K562 (cell line): ENCODE measurements around the gene NDUFAF2. TPM values are rescaled to one million over a fixed set of nuclear protein-coding genes. Genes with fewer than 3 reads are reported as not detected.

Source experiments
- CHD4 ChIP-seq: fragments of 200-600 bp; sonication (generic); IDR thresholded peaks from 3 replicates; pipeline ENCODE4 v1.6.1; 2012; ENCODE audit warnings: low read depth, mild to moderate bottlenecking, mixed read lengths, low read length, inconsistent platforms; ENCODE audit not compliant: insufficient read depth, insufficient replicate concordance, poor library complexity, severe bottlenecking
- CREB5 ChIP-seq: fragments of 250-450 bp; sonication (Bioruptor Pico); IDR thresholded peaks from 2 replicates; pipeline ENCODE4 v1.5.0; 2020; ENCODE audit warnings: mild to moderate bottlenecking
- CTBP1 ChIP-seq: fragments of 450-650 bp; IDR thresholded peaks from 2 replicates; pipeline ENCODE4 v1.6.1; 2016; ENCODE audit warnings: borderline replicate concordance
- ELF2 ChIP-seq: fragments of 250-450 bp; sonication (Bioruptor Pico); IDR thresholded peaks from 2 replicates; pipeline ENCODE4 v1.5.0; 2021; ENCODE audit warnings: mild to moderate bottlenecking
- GTF2F1 ChIP-seq: IDR thresholded peaks from 2 replicates; pipeline ENCODE4 v1.6.1; 2011; ENCODE audit warnings: low read depth, low read length, improper control_type of control experiment
- HBP1 ChIP-seq: fragments of 450-650 bp; formaldehyde crosslinking; IDR thresholded peaks from 2 replicates; pipeline ENCODE4 v1.4.0; 2022; ENCODE audit warnings: missing genetic modification characterization
- IFI16 ChIP-seq: fragments of 250-450 bp; sonication (Bioruptor Pico); IDR thresholded peaks from 2 replicates; pipeline ENCODE4 v2.1.2; 2022; ENCODE audit warnings: mild to moderate bottlenecking, inconsistent platforms
- JUNB ChIP-seq: fragments of 450-650 bp; formaldehyde crosslinking; conservative IDR thresholded peaks from 2 replicates; pipeline ENCODE4 v1.4.0; 2020; ENCODE audit warnings: mild to moderate bottlenecking
- MCM2 ChIP-seq: fragments of 450-650 bp; IDR thresholded peaks from 2 replicates; pipeline ENCODE4 v1.6.1; 2017; ENCODE audit warnings: low read depth, mild to moderate bottlenecking
- NR2C2 ChIP-seq, 2 experiments: fragments of 200-800 bp in 1 of 2; sonication (Bioruptor generic) in 1 of 2; sonication (generic) in 1 of 2; formaldehyde crosslinking in 1 of 2; IDR thresholded peaks; 2 replicates each; pipeline versions ENCODE4 v1.6.1 to v1.8.0; 2016 to 2022; ENCODE audit warnings: mild to moderate bottlenecking in 1 of 2, missing compliant biosample characterization in 1 of 2, missing genetic modification characterization in 1 of 2, missing genetic modification reagents in 1 of 2
- PBX2 ChIP-seq, 2 experiments: IDR thresholded peaks in 1 of 2; conservative IDR thresholded peaks in 1 of 2; 2 replicates each; pipeline ENCODE4 v1.6.1; 2016; ENCODE audit warnings: low read depth in 2 of 2, mild to moderate bottlenecking in 1 of 2, missing compliant biosample characterization in 1 of 2, missing genetic modification characterization in 1 of 2, moderate library complexity in 1 of 2
- PHB2 ChIP-seq: fragments of 450-650 bp; IDR thresholded peaks from 2 replicates; pipeline ENCODE4 v1.6.1; 2017; ENCODE audit warnings: low read depth
- SAFB2 ChIP-seq: fragments of 200-400 bp; formaldehyde crosslinking; IDR thresholded peaks from 2 replicates; pipeline ENCODE4 v1.6.1; 2018; ENCODE audit warnings: borderline replicate concordance, low read length, low read depth, moderate library complexity; ENCODE audit not compliant: severe bottlenecking
- SFPQ ChIP-seq: fragments of 200-400 bp; formaldehyde crosslinking; IDR thresholded peaks from 2 replicates; pipeline ENCODE4 v1.6.1; 2017; ENCODE audit warnings: mild to moderate bottlenecking, low read depth, low read length, moderate library complexity
- SUPT5H ChIP-seq: fragments of 450-650 bp; IDR thresholded peaks from 2 replicates; pipeline ENCODE4 v1.6.1; 2016
- TCF3 ChIP-seq: sonication (generic); formaldehyde crosslinking; IDR thresholded peaks from 2 replicates; pipeline ENCODE4 v1.4.0; 2020; ENCODE audit warnings: mild to moderate bottlenecking, missing genetic modification reagents
- TEAD4 ChIP-seq, 2 experiments: sonication (generic) in 1 of 2; formaldehyde crosslinking in 1 of 2; IDR thresholded peaks; 2 replicates each; pipeline versions ENCODE4 v1.6.1 to v1.8.0; 2012 to 2022; ENCODE audit warnings: borderline replicate concordance in 1 of 2, inconsistent platforms in 1 of 2, low read length in 1 of 2, mild to moderate bottlenecking in 1 of 2, missing genetic modification reagents in 1 of 2
- ZKSCAN1 ChIP-seq: fragments of 150-350 bp; IDR thresholded peaks from 2 replicates; pipeline ENCODE4 v1.6.1; 2016; ENCODE audit warnings: low read depth, low read length
- ZNF133 ChIP-seq: fragments of 250-450 bp; sonication (Bioruptor Pico); IDR thresholded peaks from 2 replicates; pipeline ENCODE4 v1.4.0; 2020; ENCODE audit warnings: mild to moderate bottlenecking
- ZNF586 ChIP-seq: fragments of 450-650 bp; formaldehyde crosslinking; conservative IDR thresholded peaks from 2 replicates; pipeline ENCODE4 v1.4.0; 2020; ENCODE audit warnings: mild to moderate bottlenecking, moderate library complexity
- ZNF696 ChIP-seq: fragments of 250-450 bp; sonication (Bioruptor Pico); conservative IDR thresholded peaks from 2 replicates; pipeline ENCODE4 v1.4.0; 2020; ENCODE audit warnings: mild to moderate bottlenecking, moderate library complexity
- polyA plus RNA-seq, 8 experiments: library from polyadenylated mRNA; depleted of rRNA in 4 of 8; stranded (reverse) in 5 of 8; unstranded in 3 of 8; fragments of >200 nt; fragmentation: Nextera tagmentation in 2 of 8; fragmentation: Illumina TruSeq in 1 of 8; extraction: Ambion mirVana in 2 of 8; extraction: Trizol in 1 of 8; gene quantifications; 2 replicates each; pipeline versions ENCODE4 v1.2.1 to v1.2.3, GENCODE V29; 2011 to 2014; ENCODE audit warnings: inconsistent platforms in 1 of 8, missing spikeins in 1 of 8
- total RNA-seq, 7 experiments: library from RNA; depleted of rRNA in 6 of 7; stranded (reverse); fragments of >200 nt in 6 of 7; fragmentation: Illumina TruSeq in 2 of 7; extraction: Trizol in 2 of 7; gene quantifications; 2 replicates each; pipeline versions ENCODE4 v1.2.1 to v1.2.3, GENCODE V29; 2011 to 2021; ENCODE audit warnings: low replicate concordance in 1 of 7

The NDUFAF2 gene
- total and polyA plus RNA-seq, 9 of the 15 experiments (the other 6 are each of a cell fraction or from before 2014, with no cell fraction given) = 56.0 to 155 (median 95.9) TPM

GRCh38 chr5:60978968-60979367, 34.0 kb downstream of the NDUFAF2 start (continued):
- TF ChIP-seq NR2C2 (CRISPR knock-in tag; IDR thresholded peaks at IDR 0.05) = no peak
- no peak for TF ChIP-seq NR2C2 (tag; IDR thresholded peaks at IDR 0.05)
- TF ChIP-seq ELF2 (CRISPR knock-in tag) = no peak
- peak; percentile 98 for TF ChIP-seq TCF3 (CRISPR knock-in tag)
- TF ChIP-seq ZNF696 (CRISPR knock-in tag) = no peak
- TF ChIP-seq SFPQ = no peak
- no peak for TF ChIP-seq CREB5
- TF ChIP-seq GTF2F1 = no peak
- peak; percentile 99 for TF ChIP-seq TEAD4 (IDR thresholded peaks at IDR 0.05; ENCODE audit: low read length)
- TF ChIP-seq TEAD4 (CRISPR knock-in tag; IDR thresholded peaks at IDR 0.05; ENCODE audit: borderline replicate concordance) = peak; percentile 94
- peak; percentile 82 for TF ChIP-seq CTBP1
- no peak for TF ChIP-seq SUPT5H
- 0 out of 2 replicates have a peak, but pooled peaks have one; percentile 36 for TF ChIP-seq PBX2 (CRISPR knock-in tag; IDR thresholded peaks at IDR 0.05; ENCODE audit: low read depth)
- peak; percentile 97 for TF ChIP-seq PBX2 (tag; conservative IDR thresholded peaks at IDR 0.05; ENCODE audit: low read depth)
- no peak for TF ChIP-seq ZKSCAN1
- peak; percentile 81; the same call in 1 of the 2 replicates for TF ChIP-seq PHB2
- TF ChIP-seq SAFB2 = no peak
- no peak for TF ChIP-seq ZNF586 (CRISPR knock-in tag)
- TF ChIP-seq HBP1 = no peak
- no peak for TF ChIP-seq JUNB (CRISPR knock-in tag)
- no peak for TF ChIP-seq CHD4
- no peak for TF ChIP-seq ZNF133 (CRISPR knock-in tag)
- TF ChIP-seq IFI16 (CRISPR knock-in tag) = no peak
- TF ChIP-seq MCM2 = no peak
